ENCODE measurements around the gene BAIAP2.

BAIAP2 gene

GRCh38 chr17:81132770-81133723 is 98.1 kb downstream of the BAIAP2 start:
- Histone ChIP-seq H3K27me3 (ENCODE audit: insufficient read depth, low read depth, severe bottlenecking) (no peaks in the 10 kb centered on the region), H3K27ac (no peak overlapping the region), H3K4me3 (ENCODE audit: low read depth, low read length) (no peak overlapping the region), H3K9me3 (ENCODE audit: severe bottlenecking) (no peaks in the 10 kb centered on the region), H3K36me3 (no peaks in the 10 kb centered on the region)
- DNase-seq, result no peak
- TF ChIP-seq CTCF (IDR thresholded peaks at IDR 0.05; ENCODE audit: low read depth, low read length), result no peak

- no peaks in the 10 kb centered on the region for H3K36me3 ChIP-seq
- H3K27ac ChIP-seq, result no peak overlapping the region; the same call in 1 of the 2 replicates
- no peak for TF ChIP-seq CTCF (IDR thresholded peaks at IDR 0.05; ENCODE audit: low read depth, low read length)
- no peaks in the 10 kb centered on the region for H3K9me3 ChIP-seq (ENCODE audit: severe bottlenecking)
- H3K27me3 ChIP-seq (ENCODE audit: insufficient read depth, low read depth, severe bottlenecking), result no peaks in the 10 kb centered on the region
- no peak for DNase-seq
- H3K4me3 ChIP-seq (ENCODE audit: low read depth, low read length), result no peak overlapping the region
These were observed 99.3 kb downstream of the BAIAP2 start for GRCh38 chr17:81134064-81134781.

- DNase-seq, result no peak
- Histone ChIP-seq H3K4me3 (ENCODE audit: low read depth, low read length) (no peak overlapping the region), H3K27ac (no peak overlapping the region), H3K9me3 (ENCODE audit: severe bottlenecking) (no peaks in the 10 kb centered on the region), H3K36me3 (no peaks in the 10 kb centered on the region), H3K27me3 (ENCODE audit: insufficient read depth, low read depth, severe bottlenecking) (no peaks in the 10 kb centered on the region)
- no peak for TF ChIP-seq CTCF (IDR thresholded peaks at IDR 0.05; ENCODE audit: low read depth, low read length)
These were observed 100.7 kb downstream of the BAIAP2 start for GRCh38 chr17:81135505-81136278.

- no peaks in the 10 kb centered on the region for H3K9me3 ChIP-seq (ENCODE audit: severe bottlenecking)
- no peaks in the 10 kb centered on the region for H3K27me3 ChIP-seq (ENCODE audit: insufficient read depth, low read depth, severe bottlenecking)
- H3K4me3 ChIP-seq (ENCODE audit: low read depth, low read length), result no peak overlapping the region
- no peaks in the 10 kb centered on the region for H3K36me3 ChIP-seq
- no peak for TF ChIP-seq CTCF (IDR thresholded peaks at IDR 0.05; ENCODE audit: low read depth, low read length)
- H3K27ac ChIP-seq, result no peak overlapping the region
- no peak for DNase-seq
These were observed 101.4 kb downstream of the BAIAP2 start for GRCh38 chr17:81136366-81136765.

- H3K27ac ChIP-seq, result no peak overlapping the region
- H3K4me3 ChIP-seq (ENCODE audit: low read depth, low read length), result no peak overlapping the region
- no peaks in the 10 kb centered on the region for H3K36me3 ChIP-seq
These were observed 102.3 kb downstream of the BAIAP2 start for GRCh38 chr17:81137248-81137647.

More at GRCh38 chr17:81137248-81137647, 102.3 kb downstream of the BAIAP2 start:
- Histone ChIP-seq H3K9me3 (ENCODE audit: severe bottlenecking) (no peaks in the 10 kb centered on the region), H3K27me3 (ENCODE audit: insufficient read depth, low read depth, severe bottlenecking) (no peaks in the 10 kb centered on the region)
- no peak for TF ChIP-seq CTCF (IDR thresholded peaks at IDR 0.05; ENCODE audit: low read depth, low read length)
- DNase-seq, result no peak

Measured in WERI-Rb-1 (cell line).